Uterus (tissue), 4 donors: ENCODE data around the gene C22orf23. TPM values are rescaled to one million over a fixed set of nuclear protein-coding genes. Genes with fewer than 3 reads are reported as not detected.

Source experiments
- DNase-seq, 2 donors: peaks; one replicate each; pipeline ENCODE4 v3.0.0-alpha.2; 2019 to 2020
- H3K27ac ChIP-seq, 2 donors: fragments of 200-600 bp; sonication (generic); 1 replicate in 1 of 2; 2 replicates in 1 of 2; pipeline ENCODE4 v1.5.1; 2016 to 2018
- H3K27me3 ChIP-seq, 2 donors: fragments of 200-600 bp; sonication (generic); one replicate each; pipeline ENCODE4 v1.5.1; 2018 to 2019; ENCODE audit warnings: control low read depth in 1 of 2
- H3K36me3 ChIP-seq, 2 donors: fragments of 200-600 bp; sonication (generic); one replicate each; pipeline ENCODE4 v1.5.1; 2019; ENCODE audit warnings: control low read depth in 1 of 2
- H3K4me1 ChIP-seq, 2 donors: fragments of 200-600 bp; sonication (generic); one replicate each; pipeline ENCODE4 v1.5.1; 2018 to 2019; ENCODE audit warnings: control low read depth in 1 of 2
- H3K4me3 ChIP-seq, 2 donors: fragments of 200-600 bp; sonication (generic); 1 replicate in 1 of 2; 2 replicates in 1 of 2; pipeline ENCODE4 v1.5.1; 2018 to 2019; ENCODE audit warnings: mild to moderate bottlenecking in 1 of 2
- H3K9me3 ChIP-seq, 2 donors: fragments of 200-600 bp; sonication (generic); one replicate each; pipeline ENCODE4 v1.5.1; 2019; ENCODE audit warnings: control low read depth in 1 of 2
- CTCF ChIP-seq, 4 experiments: fragments of 200-600 bp in 2 of 4; fragments of 450-650 bp in 2 of 4; sonication (generic) in 2 of 4; IDR thresholded peaks; one replicate each; pipeline ENCODE4 v1.5.1; 2016 to 2019; ENCODE audit warnings: antibody characterized with exemption in 4 of 4, mild to moderate bottlenecking in 2 of 4, moderate library complexity in 1 of 4
- POLR2A ChIP-seq, 2 donors: fragments of 450-650 bp; IDR thresholded peaks; one replicate each; pipeline ENCODE4 v1.6.1; 2016; ENCODE audit warnings: antibody characterized with exemption in 2 of 2, mild to moderate bottlenecking in 1 of 2, moderate library complexity in 1 of 2
- intact Hi-C: fragments of 100-400 bp; cut with DNase I; formaldehyde crosslinking; loops from one replicate; pipeline ENCODE4 v1.15.1; 2023; ENCODE audit warnings: low total_unique reads
- total RNA-seq, 4 donors: library from RNA; depleted of rRNA in 3 of 4; stranded (reverse); fragments of >200 nt in 3 of 4; gene quantifications; one replicate each; pipeline versions ENCODE4 v1.1.0 to v1.2.4, GENCODE V29; 2014 to 2023
- donor health status: DM: yes; HTN: yes; CAD: no.

The C22orf23 gene
- under 1 TPM in 2 of 4 donors, not detected in 2; 0.40 to 0.76 TPM for total RNA-seq

GRCh38 chr22:37953437-37954179 lies at the start of gene C22orf23, which contains the start of gene POLR2F:
Gene C22orf23, minus strand, starts transcription at chr22:37953601. Its CDS starts 452 bp downstream, at chr22:37953149.
Gene POLR2F, plus strand, starts transcription at chr22:37953699. Its CDS starts 89 bp downstream, at chr22:37953788.
- H3K36me3 ChIP-seq: no peaks in the 10 kb centered on the region
- peak within 1 kb of the TSS; percentile 55 to 75 for H3K27ac ChIP-seq
- intact Hi-C loops: no loop called here
- H3K4me1 ChIP-seq: peaks cover 0 to 12% of the 10 kb centered on the region in 2 donors
- H3K27me3 ChIP-seq: no peaks in the 10 kb centered on the region
- peak; percentile 95 to 96 for DNase-seq
- no peaks in the 10 kb centered on the region for H3K9me3 ChIP-seq
- peak within 1 kb of the TSS; percentile 86 to 90 for H3K4me3 ChIP-seq
- TF ChIP-seq CTCF (IDR thresholded peaks at IDR 0.05): peak in 1 of 4 experiments; percentile 36
- TF ChIP-seq POLR2A (IDR thresholded peaks at IDR 0.05): peak in 1 of 2 donors; percentile 69

DNA sequence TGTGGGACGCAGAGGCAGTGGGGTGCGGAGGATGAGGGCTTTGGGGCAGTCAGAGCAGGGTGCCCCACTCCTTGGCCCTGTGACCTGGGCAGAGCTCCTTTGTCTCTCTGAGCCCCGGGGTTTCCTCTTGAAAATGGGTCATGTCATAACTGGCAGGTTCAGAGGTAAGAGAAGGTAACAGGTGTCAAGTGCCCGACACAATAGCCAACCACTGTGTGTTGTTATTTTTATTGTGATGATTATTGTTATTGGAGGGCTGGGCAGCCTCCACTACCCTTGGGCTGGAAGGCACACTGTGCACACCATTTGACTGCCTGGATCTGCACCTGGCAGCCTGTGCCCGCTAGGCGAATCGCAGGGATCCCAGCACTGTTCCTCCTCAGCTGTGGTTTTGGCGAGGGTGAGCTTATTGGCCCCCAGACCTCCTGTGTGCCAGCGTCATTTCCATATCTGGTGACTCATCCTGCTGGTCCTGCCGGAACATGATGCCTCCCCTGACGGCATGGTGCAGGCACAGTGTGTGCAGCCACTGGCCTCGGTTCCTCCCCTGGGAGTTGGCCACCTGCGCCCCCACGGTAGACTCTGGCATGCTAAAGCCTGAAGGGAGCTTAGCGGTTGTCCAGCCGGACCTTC lies 46.4 kb upstream of the C22orf23 start:
- Histone ChIP-seq H3K4me1 (no peaks in the 10 kb centered on the region), H3K9me3 (no peaks in the 10 kb centered on the region), H3K27ac (no peak overlapping the region), H3K4me3 (no peak overlapping the region), H3K36me3 (no peaks in the 10 kb centered on the region), H3K27me3 (no peaks in the 10 kb centered on the region)
- no peak for DNase-seq
- TF ChIP-seq POLR2A (IDR thresholded peaks at IDR 0.05) (no peak), CTCF (IDR thresholded peaks at IDR 0.05) (no peak)
- intact Hi-C loops: no loop called here

GRCh38 chr22:37999236-37999635 lies 45.8 kb upstream of the C22orf23 start:
- no peaks in the 10 kb centered on the region for H3K9me3 ChIP-seq
- H3K4me1 ChIP-seq: no peaks in the 10 kb centered on the region
- TF ChIP-seq CTCF (IDR thresholded peaks at IDR 0.05): no peak
- no peak for TF ChIP-seq POLR2A (IDR thresholded peaks at IDR 0.05)
- no peak overlapping the region for H3K4me3 ChIP-seq
- DNase-seq: no peak
- intact Hi-C loops: no loop called here
- H3K36me3 ChIP-seq: no peaks in the 10 kb centered on the region
- H3K27me3 ChIP-seq: no peaks in the 10 kb centered on the region
- no peak overlapping the region for H3K27ac ChIP-seq

DNA sequence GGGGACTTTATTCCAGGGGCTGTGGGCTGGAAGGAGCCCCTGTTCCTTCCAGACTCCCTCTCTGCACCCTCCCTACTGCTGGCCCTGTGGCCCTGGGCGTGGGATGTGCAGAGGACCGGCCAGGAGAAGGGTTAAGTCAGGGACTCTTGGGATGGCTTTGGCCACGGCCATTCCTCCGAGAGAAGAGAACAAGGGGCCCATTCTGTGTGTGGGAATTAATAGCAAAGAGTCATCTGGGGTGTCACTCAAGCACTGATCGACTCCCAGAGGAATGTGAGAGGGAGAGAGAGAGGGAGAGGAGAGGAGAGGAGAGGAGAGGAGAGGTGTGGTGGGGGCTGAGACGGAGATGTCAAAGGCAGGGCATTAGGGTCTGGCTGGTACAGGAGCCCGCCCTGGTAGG lies 45.1 kb upstream of the C22orf23 start:
- no peak for DNase-seq
- Histone ChIP-seq H3K9me3 (no peaks in the 10 kb centered on the region), H3K27me3 (no peaks in the 10 kb centered on the region), H3K27ac (no peak overlapping the region), H3K36me3 (no peaks in the 10 kb centered on the region), H3K4me3 (no peak overlapping the region), H3K4me1 (no peaks in the 10 kb centered on the region)
- intact Hi-C loops: no loop called here
- no peak for TF ChIP-seq POLR2A (IDR thresholded peaks at IDR 0.05)
- no peak for TF ChIP-seq CTCF (IDR thresholded peaks at IDR 0.05)
